CD4-positive, alpha-beta T cell (primary cell): ENCODE data around the gene PTPRN2. TPM values are rescaled to one million over a fixed set of nuclear protein-coding genes. Genes with fewer than 3 reads are reported as not detected.
A peak's percentile ranks its signal among the peaks of the same experiment; 100 is the strongest.

Source experiments
- ATAC-seq: fragments of 200-7000 bp; cut with Tn5 transposase; one replicate; pipeline ENCODE4 v1.10.0; 2022; ENCODE audit warnings: mild to moderate bottlenecking; ENCODE audit not compliant: poor library complexity
- CTCF ChIA-PET: fragments of 350-600 bp; sonication (Branson Sonifier 250); formaldehyde crosslinking; loops from one replicate; lab custom pipeline; 2021; ENCODE audit warnings: antibody characterized with exemption, inconsistent platforms; lab: Charles Lee
- POLR2A ChIA-PET: fragments of 350-600 bp; sonication (Branson Sonifier 250); formaldehyde crosslinking; loops from one replicate; lab custom pipeline; 2021; ENCODE audit warnings: antibody characterized with exemption, inconsistent platforms; lab: Charles Lee
- DNase-seq, 14 experiments: peaks; one replicate each; pipeline ENCODE4 v3.0.0-alpha.2; 2013 to 2020; ENCODE audit warnings: mixed read lengths in 2 of 14
- H3K27ac ChIP-seq, 2 donors: one replicate each; pipeline versions ENCODE4 v1.5.1 to v1.7.0; 2013; ENCODE audit warnings: low read length in 2 of 2, low read depth in 1 of 2, mild to moderate bottlenecking in 1 of 2
- H3K27me3 ChIP-seq, 2 experiments: 1 replicate in 1 of 2; 2 replicates in 1 of 2; pipeline versions ENCODE4 v1.6.1 to v1.7.0; 2013; ENCODE audit warnings: low read length in 2 of 2, control low read depth in 1 of 2, mild to moderate bottlenecking in 1 of 2, moderate library complexity in 1 of 2; ENCODE audit not compliant: insufficient read depth in 2 of 2, control insufficient read depth in 1 of 2
- H3K36me3 ChIP-seq: one replicate; pipeline ENCODE4 v1.6.1; 2013; ENCODE audit warnings: low read length, control low read depth; ENCODE audit not compliant: insufficient read depth
- H3K4me1 ChIP-seq: one replicate; pipeline ENCODE4 v1.6.1; 2013; ENCODE audit warnings: low read length, control low read depth; ENCODE audit not compliant: insufficient read depth
- H3K4me3 ChIP-seq: one replicate; pipeline ENCODE4 v1.5.1; 2013; ENCODE audit warnings: mild to moderate bottlenecking, low read length, moderate library complexity
- H3K9me3 ChIP-seq, 2 experiments: 1 replicate in 1 of 2; 2 replicates in 1 of 2; pipeline versions ENCODE4 v1.6.1 to v1.7.0; 2013; ENCODE audit warnings: low read length in 2 of 2, mild to moderate bottlenecking in 2 of 2, control low read depth in 1 of 2, moderate library complexity in 1 of 2; ENCODE audit not compliant: control insufficient read depth in 1 of 2, insufficient read depth in 1 of 2
- H3K27ac Mint-ChIP-seq: one replicate; pipeline ENCODE4 v1.8.0; 2020; ENCODE audit warnings: mixed read lengths
- H3K27me3 Mint-ChIP-seq: one replicate; pipeline ENCODE4 v1.8.0; 2021; ENCODE audit warnings: mixed read lengths
- H3K36me3 Mint-ChIP-seq: one replicate; pipeline ENCODE4 v1.8.0; 2021; ENCODE audit warnings: low read depth, mixed read lengths
- H3K4me1 Mint-ChIP-seq: one replicate; pipeline ENCODE4 v1.8.0; 2021; ENCODE audit warnings: low read depth, mixed read lengths
- H3K4me3 Mint-ChIP-seq: one replicate; pipeline ENCODE4 v1.8.0; 2020; ENCODE audit warnings: mild to moderate bottlenecking, mixed read lengths
- H3K9me3 Mint-ChIP-seq: one replicate; pipeline ENCODE4 v1.8.0; 2020; ENCODE audit warnings: mixed read lengths
- intact Hi-C, 2 experiments: fragments of 100-400 bp; cut with DNase I in 1 of 2; cut with micrococcal nuclease in 1 of 2; formaldehyde crosslinking; loops; one replicate each; pipeline versions ENCODE4 v1.15.1 to v1.9.0; 2023 to 2025; cut with DNase I, micrococcal nuclease
- total RNA-seq, 174 experiments: library from RNA in 2 of 174; stranded (reverse) in 2 of 174; gene quantifications; one replicate each; pipeline ENCODE4 v1.2.3 and lab custom pipeline; 2021 to 2026
- TF ChIP-seq, protein P1 (sequence below): fragments of 200-600 bp; IDR thresholded peaks from one replicate; pipeline ENCODE4 v1.8.0; 2022; ENCODE audit warnings: antibody characterized with exemption, mild to moderate bottlenecking

Gene PTPRN2
- total RNA-seq, 2 experiments from 2014 or later = 0.34 to 0.44 TPM

DNA sequence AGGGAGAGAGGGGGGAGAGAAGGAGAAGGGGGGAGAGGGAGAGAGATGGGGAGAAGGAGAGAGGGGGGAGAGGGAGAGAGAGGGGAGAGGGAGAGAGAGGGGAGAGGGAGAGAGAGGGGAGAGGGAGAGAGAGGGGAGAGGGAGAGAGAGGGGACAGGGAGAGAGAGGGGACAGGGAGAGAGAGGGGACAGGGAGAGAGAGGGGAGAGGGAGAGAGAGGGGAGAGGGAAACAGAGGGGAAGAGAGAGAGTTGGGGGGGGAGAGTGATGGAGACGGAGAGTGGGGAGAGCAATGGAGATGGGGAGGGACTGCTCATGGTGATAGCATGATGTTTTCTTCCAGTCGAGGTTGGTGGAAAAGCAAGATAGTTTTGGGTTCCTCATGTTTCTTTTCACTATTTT is 1078.4 kb downstream of the PTPRN2 start:
- H3K36me3 Mint-ChIP-seq = no peaks in the 10 kb centered on the region
- H3K27me3 Mint-ChIP-seq = no peaks in the 10 kb centered on the region
- peaks cover 9% of the 10 kb centered on the region for H3K9me3 Mint-ChIP-seq
- no peak overlapping the region for H3K27ac Mint-ChIP-seq
- TF ChIP-seq, protein P1, sequence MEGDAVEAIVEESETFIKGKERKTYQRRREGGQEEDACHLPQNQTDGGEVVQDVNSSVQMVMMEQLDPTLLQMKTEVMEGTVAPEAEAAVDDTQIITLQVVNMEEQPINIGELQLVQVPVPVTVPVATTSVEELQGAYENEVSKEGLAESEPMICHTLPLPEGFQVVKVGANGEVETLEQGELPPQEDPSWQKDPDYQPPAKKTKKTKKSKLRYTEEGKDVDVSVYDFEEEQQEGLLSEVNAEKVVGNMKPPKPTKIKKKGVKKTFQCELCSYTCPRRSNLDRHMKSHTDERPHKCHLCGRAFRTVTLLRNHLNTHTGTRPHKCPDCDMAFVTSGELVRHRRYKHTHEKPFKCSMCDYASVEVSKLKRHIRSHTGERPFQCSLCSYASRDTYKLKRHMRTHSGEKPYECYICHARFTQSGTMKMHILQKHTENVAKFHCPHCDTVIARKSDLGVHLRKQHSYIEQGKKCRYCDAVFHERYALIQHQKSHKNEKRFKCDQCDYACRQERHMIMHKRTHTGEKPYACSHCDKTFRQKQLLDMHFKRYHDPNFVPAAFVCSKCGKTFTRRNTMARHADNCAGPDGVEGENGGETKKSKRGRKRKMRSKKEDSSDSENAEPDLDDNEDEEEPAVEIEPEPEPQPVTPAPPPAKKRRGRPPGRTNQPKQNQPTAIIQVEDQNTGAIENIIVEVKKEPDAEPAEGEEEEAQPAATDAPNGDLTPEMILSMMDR = no peak
- intact Hi-C loops = loop anchor here in 1 of 2 experiments (10.0 kb wide), 1 partner anchor 66 kb away; no protein-coding TSS in a partner anchor
- H3K4me1 Mint-ChIP-seq = peaks cover 4% of the 10 kb centered on the region
- ChIA-PET CTCF (no interaction called here), POLR2A (no interaction called here)
- no peaks in the 10 kb centered on the region for H3K4me1 ChIP-seq
- H3K27ac ChIP-seq = no peak overlapping the region
- no peak overlapping the region for H3K4me3 ChIP-seq
- no peak for ATAC-seq
- no peaks in the 10 kb centered on the region for H3K36me3 ChIP-seq
- peaks cover 5% of the 10 kb centered on the region in 2 experiments for H3K27me3 ChIP-seq
- no peak overlapping the region for H3K4me3 Mint-ChIP-seq
- DNase-seq = no peak
- H3K9me3 ChIP-seq = peaks cover 10 to 12% of the 10 kb centered on the region in 2 experiments

DNA sequence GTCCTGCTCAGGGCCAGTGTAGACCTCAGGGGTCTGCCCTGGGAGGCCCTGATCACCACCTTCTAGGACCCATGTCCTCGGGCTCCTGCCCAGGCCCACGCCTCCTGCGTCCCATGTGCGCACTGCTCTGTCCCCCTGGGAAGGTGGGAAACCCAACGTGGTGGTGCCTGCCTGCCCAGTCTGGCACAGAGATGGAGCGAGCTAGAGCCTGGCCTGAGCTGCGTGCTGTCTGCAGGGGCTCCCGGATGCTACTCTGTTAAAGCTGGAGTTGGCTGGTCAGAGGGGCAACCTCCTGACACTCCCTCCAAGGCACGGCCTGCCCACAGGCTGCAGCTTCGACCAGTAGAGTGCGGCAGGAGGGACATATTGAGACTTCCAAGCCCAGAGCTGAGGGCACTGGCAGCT is 1079.1 kb downstream of the PTPRN2 start:
- ChIA-PET CTCF (no interaction called here), POLR2A (no interaction called here)
- no peak for DNase-seq
- Histone ChIP-seq H3K4me3 (no peak overlapping the region), H3K27ac (no peak overlapping the region), H3K36me3 (no peaks in the 10 kb centered on the region), H3K9me3 (peaks cover 10 to 12% of the 10 kb centered on the region in 2 experiments), H3K4me1 (peaks cover 3% of the 10 kb centered on the region), H3K27me3 (peaks cover 5% of the 10 kb centered on the region in 2 experiments)
- no peak overlapping the region for H3K27ac Mint-ChIP-seq
- H3K4me3 Mint-ChIP-seq = no peak overlapping the region
- no peaks in the 10 kb centered on the region for H3K27me3 Mint-ChIP-seq
- peaks cover 11% of the 10 kb centered on the region for H3K4me1 Mint-ChIP-seq
- TF ChIP-seq, protein P1 = no peak
- intact Hi-C loops = loop anchor here in 1 of 2 experiments (10.0 kb wide), 1 partner anchor 66 kb away; no protein-coding TSS in a partner anchor
- peaks cover 9% of the 10 kb centered on the region for H3K9me3 Mint-ChIP-seq
- no peak for ATAC-seq
- H3K36me3 Mint-ChIP-seq = no peaks in the 10 kb centered on the region

DNA sequence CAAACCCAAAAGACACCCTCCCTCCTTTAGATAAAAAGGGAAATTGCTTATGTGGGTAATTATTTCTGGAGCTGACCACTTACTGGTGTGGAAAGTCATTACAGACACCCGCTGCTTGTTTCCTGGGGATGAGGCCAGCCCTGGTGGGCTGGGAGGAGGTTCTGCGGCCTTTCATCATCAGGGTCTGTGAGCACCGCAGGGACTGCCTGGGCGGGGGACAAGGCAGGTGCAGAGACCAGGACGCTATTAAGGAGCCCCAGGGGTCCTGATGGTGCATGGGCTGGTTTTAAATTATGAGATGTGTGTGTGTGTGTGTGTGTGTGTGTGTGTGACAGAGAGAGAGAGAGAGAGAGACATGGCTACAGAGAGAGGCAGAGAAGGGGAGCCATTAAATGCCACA is 1079.6 kb downstream of the PTPRN2 start:
- Histone ChIP-seq H3K27ac (no peak overlapping the region), H3K4me3 (no peak overlapping the region), H3K27me3 (peaks cover 5% of the 10 kb centered on the region in 2 experiments), H3K36me3 (no peaks in the 10 kb centered on the region), H3K4me1 (peaks cover 8% of the 10 kb centered on the region), H3K9me3 (peaks cover 10 to 12% of the 10 kb centered on the region in 2 experiments)
- no peak overlapping the region for H3K4me3 Mint-ChIP-seq
- ChIA-PET CTCF (no interaction called here), POLR2A (no interaction called here)
- TF ChIP-seq, protein P1 = no peak
- DNase-seq (peak in 1 of 14 experiments; percentile 7), ATAC-seq (no peak)
- intact Hi-C loops = loop anchor here in 1 of 2 experiments (10.0 kb wide), 1 partner anchor 67 kb away; no protein-coding TSS in a partner anchor
- H3K36me3 Mint-ChIP-seq = no peaks in the 10 kb centered on the region
- H3K4me1 Mint-ChIP-seq = peaks cover 16% of the 10 kb centered on the region
- no peaks in the 10 kb centered on the region for H3K27me3 Mint-ChIP-seq
- H3K27ac Mint-ChIP-seq = no peak overlapping the region
- peaks cover 9% of the 10 kb centered on the region for H3K9me3 Mint-ChIP-seq
